Suprapubic skin (tissue), 4 donors: ENCODE measurements around the gene NFYA. TPM values are rescaled to one million over a fixed set of nuclear protein-coding genes. Genes with fewer than 3 reads are reported as not detected.

Experiments used
- DNase-seq, 2 donors: peaks; one replicate each; pipeline ENCODE4 v3.0.0-alpha.2; 2019; ENCODE audit warnings: low spot score in 2 of 2
- H3K27ac ChIP-seq: fragments of 200-600 bp; sonication (generic); one replicate; pipeline ENCODE4 v1.5.1; 2019
- H3K27me3 ChIP-seq: fragments of 200-600 bp; sonication (generic); one replicate; pipeline ENCODE4 v1.5.1; 2019
- H3K36me3 ChIP-seq: fragments of 200-600 bp; sonication (generic); one replicate; pipeline ENCODE4 v1.5.1; 2019
- H3K4me1 ChIP-seq: fragments of 200-600 bp; sonication (generic); one replicate; pipeline ENCODE4 v1.5.1; 2019
- H3K4me3 ChIP-seq: fragments of 200-600 bp; sonication (generic); one replicate; pipeline ENCODE4 v1.5.1; 2019; ENCODE audit warnings: mild to moderate bottlenecking
- H3K9me3 ChIP-seq: fragments of 200-600 bp; sonication (generic); one replicate; pipeline ENCODE4 v1.5.1; 2019
- EP300 ChIP-seq: sonication (generic); formaldehyde crosslinking; IDR thresholded peaks from one replicate; pipeline ENCODE4 v1.6.1; 2017; ENCODE audit warnings: antibody characterized with exemption
- POLR2A ChIP-seq, 2 donors: fragments of 450-650 bp; IDR thresholded peaks; one replicate each; pipeline ENCODE4 v1.6.1; 2017; ENCODE audit warnings: antibody characterized with exemption in 2 of 2, mild to moderate bottlenecking in 2 of 2, moderate library complexity in 2 of 2
- POLR2AphosphoS5 ChIP-seq, 3 donors: sonication (generic); formaldehyde crosslinking; IDR thresholded peaks; one replicate each; pipeline ENCODE4 v1.6.1; 2017; ENCODE audit warnings: antibody characterized with exemption in 3 of 3
- WGBS: methylation state at CpG from one replicate; pipeline ENCODE4 v1.1.5; 2018; 5-methylcytosine and 5-hydroxymethylcytosine counted together
- total RNA-seq, 4 donors: library from RNA; depleted of rRNA; stranded (reverse); fragments of >200 nt; gene quantifications; one replicate each; pipeline ENCODE4 v1.1.0, GENCODE V29; 2016
- TF ChIP-seq, protein P1 (sequence below), 2 donors: fragments of 200-600 bp in 1 of 2; fragments of 450-650 bp in 1 of 2; sonication (generic) in 1 of 2; IDR thresholded peaks; one replicate each; pipeline ENCODE4 v1.5.1; 2016 to 2019; ENCODE audit warnings: antibody characterized with exemption in 2 of 2, mild to moderate bottlenecking in 1 of 2, moderate library complexity in 1 of 2

NFYA gene
- total RNA-seq, 4 donors from 2014 or later, result 19.7 to 33.0 (median 24.2) TPM

DNA sequence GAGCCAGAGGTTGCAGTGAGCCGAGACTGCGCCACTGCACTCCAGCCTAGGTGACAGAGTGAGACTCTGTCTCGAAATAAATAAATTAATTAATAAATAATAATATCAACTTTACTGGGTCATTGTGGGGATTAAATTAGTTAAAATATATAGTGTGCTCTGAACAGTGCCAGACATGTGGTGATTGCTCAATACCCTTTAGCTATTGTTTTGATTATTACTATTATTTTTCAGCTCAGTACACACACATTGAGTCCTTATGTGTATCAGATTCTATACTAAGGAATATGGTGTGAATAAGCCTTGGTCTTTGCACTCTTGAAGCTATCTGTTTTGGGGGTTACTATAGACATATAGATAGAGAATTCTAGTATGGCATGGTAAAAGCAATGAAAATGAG lies 52.5 kb downstream of the NFYA start:
- no peak for DNase-seq
- H3K4me1 ChIP-seq, result no peaks in the 10 kb centered on the region
- H3K9me3 ChIP-seq, result no peaks in the 10 kb centered on the region
- H3K27ac ChIP-seq, result no peak overlapping the region
- WGBS, result 99% methylated on average over 3 of the region's 3 CpGs
- H3K27me3 ChIP-seq, result no peaks in the 10 kb centered on the region
- peaks cover 5% of the 10 kb centered on the region for H3K36me3 ChIP-seq
- H3K4me3 ChIP-seq, result no peak overlapping the region
- TF ChIP-seq POLR2AphosphoS5 (IDR thresholded peaks at IDR 0.05) (no peak), EP300 (no peak), POLR2A (IDR thresholded peaks at IDR 0.05) (no peak)
- TF ChIP-seq, protein P1, sequence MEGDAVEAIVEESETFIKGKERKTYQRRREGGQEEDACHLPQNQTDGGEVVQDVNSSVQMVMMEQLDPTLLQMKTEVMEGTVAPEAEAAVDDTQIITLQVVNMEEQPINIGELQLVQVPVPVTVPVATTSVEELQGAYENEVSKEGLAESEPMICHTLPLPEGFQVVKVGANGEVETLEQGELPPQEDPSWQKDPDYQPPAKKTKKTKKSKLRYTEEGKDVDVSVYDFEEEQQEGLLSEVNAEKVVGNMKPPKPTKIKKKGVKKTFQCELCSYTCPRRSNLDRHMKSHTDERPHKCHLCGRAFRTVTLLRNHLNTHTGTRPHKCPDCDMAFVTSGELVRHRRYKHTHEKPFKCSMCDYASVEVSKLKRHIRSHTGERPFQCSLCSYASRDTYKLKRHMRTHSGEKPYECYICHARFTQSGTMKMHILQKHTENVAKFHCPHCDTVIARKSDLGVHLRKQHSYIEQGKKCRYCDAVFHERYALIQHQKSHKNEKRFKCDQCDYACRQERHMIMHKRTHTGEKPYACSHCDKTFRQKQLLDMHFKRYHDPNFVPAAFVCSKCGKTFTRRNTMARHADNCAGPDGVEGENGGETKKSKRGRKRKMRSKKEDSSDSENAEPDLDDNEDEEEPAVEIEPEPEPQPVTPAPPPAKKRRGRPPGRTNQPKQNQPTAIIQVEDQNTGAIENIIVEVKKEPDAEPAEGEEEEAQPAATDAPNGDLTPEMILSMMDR (IDR thresholded peaks at IDR 0.05), result no peak

DNA sequence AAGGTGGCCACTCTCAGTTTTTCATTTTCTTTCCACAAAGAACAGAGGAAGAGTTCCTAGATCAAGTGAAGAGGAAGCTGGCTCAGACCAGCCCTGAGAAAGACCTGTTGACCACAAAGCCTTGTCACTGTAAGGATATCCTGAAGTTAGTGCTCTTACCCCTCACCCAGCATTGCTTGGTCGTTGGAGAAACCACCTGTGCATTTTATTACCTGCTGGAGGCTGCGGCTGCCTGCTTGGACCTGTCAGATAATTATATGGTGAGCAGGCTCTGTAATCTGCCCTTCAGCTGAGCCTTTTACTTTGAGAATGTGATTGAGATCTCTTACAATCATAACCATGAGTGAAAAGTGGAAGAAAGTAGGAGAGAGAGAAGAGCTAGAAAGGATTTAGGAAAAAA lies 59.5 kb downstream of the NFYA start:
- Histone ChIP-seq H3K4me3 (no peak overlapping the region), H3K4me1 (peaks cover 7% of the 10 kb centered on the region), H3K27ac (no peak overlapping the region), H3K36me3 (no peaks in the 10 kb centered on the region), H3K9me3 (no peaks in the 10 kb centered on the region), H3K27me3 (no peaks in the 10 kb centered on the region)
- no peak for DNase-seq
- no peak for TF ChIP-seq EP300
- TF ChIP-seq, protein P1 (IDR thresholded peaks at IDR 0.05), result no peak
- no peak for TF ChIP-seq POLR2AphosphoS5 (IDR thresholded peaks at IDR 0.05)
- no peak for TF ChIP-seq POLR2A (IDR thresholded peaks at IDR 0.05)
- WGBS, result 33% methylated on average over 2 of the region's 2 CpGs

DNA sequence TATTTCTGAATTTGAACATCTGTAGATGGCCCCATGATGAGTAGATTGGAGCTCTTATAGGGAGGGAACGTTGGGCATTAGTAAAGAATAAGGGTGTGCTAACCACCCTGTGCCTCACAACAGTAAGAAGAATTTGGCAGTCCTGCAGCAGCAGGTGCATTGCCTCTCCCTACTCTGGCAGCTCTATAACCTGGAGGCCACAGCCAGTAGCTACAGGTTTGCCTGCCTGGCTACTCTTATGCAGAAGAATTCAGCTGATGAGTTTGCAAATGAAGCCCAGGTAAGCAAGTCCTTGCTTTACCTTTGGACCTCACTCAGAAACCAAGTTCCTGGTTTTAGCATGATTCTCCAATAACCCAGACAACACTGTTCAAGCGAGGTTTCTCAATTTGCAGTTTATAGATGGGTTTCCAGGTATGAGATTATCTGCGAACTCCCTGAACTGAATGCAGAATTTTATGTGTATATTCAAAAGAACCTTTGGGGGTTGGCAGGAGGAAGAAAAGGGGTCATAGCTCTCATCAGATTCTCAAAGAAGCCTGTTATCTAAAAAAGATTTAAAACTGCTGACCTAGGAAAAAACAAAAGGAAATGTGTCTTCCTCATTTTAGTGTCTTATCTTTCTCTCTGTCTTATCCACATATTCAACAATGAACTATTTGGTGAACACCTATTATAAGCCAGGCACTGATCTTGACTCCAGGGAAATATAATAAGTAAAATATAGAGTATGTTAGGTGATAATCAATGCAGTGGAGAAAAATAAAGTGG lies 62.5 kb downstream of the NFYA start:
- DNase-seq, result no peak
- H3K4me1 ChIP-seq, result peaks cover 7% of the 10 kb centered on the region
- WGBS, result 65% methylated on average over 3 of the region's 3 CpGs
- no peak overlapping the region for H3K4me3 ChIP-seq
- TF ChIP-seq POLR2A (IDR thresholded peaks at IDR 0.05) (no peak), EP300 (no peak), POLR2AphosphoS5 (IDR thresholded peaks at IDR 0.05) (no peak)
- TF ChIP-seq, protein P1 (IDR thresholded peaks at IDR 0.05), result no peak
- no peaks in the 10 kb centered on the region for H3K27me3 ChIP-seq
- H3K36me3 ChIP-seq, result no peaks in the 10 kb centered on the region
- H3K9me3 ChIP-seq, result no peaks in the 10 kb centered on the region
- H3K27ac ChIP-seq, result no peak overlapping the region

DNA sequence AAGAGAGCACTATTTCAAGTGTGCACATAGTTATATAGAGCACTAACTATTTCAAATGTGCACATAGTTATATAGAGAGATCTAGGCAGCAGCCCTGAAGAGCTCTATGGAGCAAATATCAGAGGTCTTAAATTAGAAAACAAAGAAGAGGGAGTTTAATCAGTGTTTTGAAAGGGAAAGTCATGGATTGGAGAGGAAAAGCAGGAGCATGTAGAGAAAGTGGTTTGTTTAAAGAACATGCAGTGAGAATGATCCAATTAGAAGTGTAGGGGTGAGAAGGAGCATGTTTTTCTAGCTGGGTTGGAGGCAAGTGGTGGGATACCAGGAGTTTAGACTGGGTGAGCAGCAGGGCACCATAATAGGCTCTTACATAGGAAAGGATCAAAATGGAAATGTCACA lies 64.1 kb downstream of the NFYA start:
- Histone ChIP-seq H3K4me1 (peaks cover 7% of the 10 kb centered on the region), H3K27ac (no peak overlapping the region), H3K4me3 (no peak overlapping the region), H3K27me3 (no peaks in the 10 kb centered on the region), H3K36me3 (peaks cover 6% of the 10 kb centered on the region), H3K9me3 (no peaks in the 10 kb centered on the region)
- TF ChIP-seq POLR2AphosphoS5 (IDR thresholded peaks at IDR 0.05) (no peak), EP300 (no peak), POLR2A (IDR thresholded peaks at IDR 0.05) (no peak)
- TF ChIP-seq, protein P1 (IDR thresholded peaks at IDR 0.05), result no peak
- DNase-seq, result no peak

DNA sequence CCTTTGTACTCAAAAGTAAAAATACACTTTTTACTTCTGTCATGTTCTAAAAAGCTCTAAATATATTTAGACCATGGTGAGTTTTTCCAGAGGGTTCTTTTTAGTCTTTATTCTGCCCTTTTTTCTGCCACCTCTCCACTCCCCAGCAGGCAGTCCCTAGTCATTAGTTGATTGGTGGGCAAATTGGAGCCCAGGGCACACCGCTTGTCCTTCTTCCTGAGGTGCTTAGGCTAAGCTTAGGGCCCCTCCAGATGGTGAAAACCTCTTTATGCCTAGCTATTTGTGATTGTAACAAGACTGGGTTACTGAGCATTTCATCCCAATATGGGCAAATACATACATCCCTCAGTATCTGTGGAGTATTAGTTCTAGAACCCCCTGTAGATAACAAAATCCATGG lies 75.1 kb downstream of the NFYA start:
- TF ChIP-seq POLR2AphosphoS5 (IDR thresholded peaks at IDR 0.05) (no peak), EP300 (no peak), POLR2A (IDR thresholded peaks at IDR 0.05) (no peak)
- TF ChIP-seq, protein P1 (IDR thresholded peaks at IDR 0.05), result no peak
- no peak for DNase-seq
- 100% methylated on average over 1 of the region's 1 CpG for WGBS
- H3K9me3 ChIP-seq, result no peaks in the 10 kb centered on the region
- H3K27me3 ChIP-seq, result no peaks in the 10 kb centered on the region
- H3K4me1 ChIP-seq, result no peaks in the 10 kb centered on the region
- no peak overlapping the region for H3K4me3 ChIP-seq
- H3K36me3 ChIP-seq, result no peaks in the 10 kb centered on the region
- no peak overlapping the region for H3K27ac ChIP-seq

Other genes with a start within 250 kb of the NFYA start
- gene UNC5CL, start 33.8 kb upstream of the NFYA start, total RNA-seq, result 1 to 10 TPM in 2 of 4 donors, under 1 TPM in 2; 0.19 to 6.9 (median 1.4) TPM
- gene TSPO2, start 30.5 kb upstream of the NFYA start, total RNA-seq, result not detected
- not detected for gene APOBEC2, start 19.8 kb upstream of the NFYA start, total RNA-seq
- 10 to 100 TPM; 11.3 to 29.9 (median 20.6) TPM for gene OARD1, start 618 bp upstream of the NFYA start, total RNA-seq
- gene TREML1, start 81.4 kb downstream of the NFYA start, total RNA-seq, result not detected
- gene TREM2, start 90.1 kb downstream of the NFYA start, total RNA-seq, result under 1 TPM in 1 of 4 donors, not detected in 3; 0.99 TPM
- gene TREML2, start 128.2 kb downstream of the NFYA start, total RNA-seq, result not detected
- gene TREML4, start 155.4 kb downstream of the NFYA start, total RNA-seq, result not detected
- gene TREM1, start 213.7 kb downstream of the NFYA start, total RNA-seq, result 1 to 10 TPM in 2 of 4 donors, not detected in 2; 1.0 to 2.2 TPM